Effector memory CD8-positive, alpha-beta T cell (primary cell): ENCODE measurements around the gene LRRC27.

Experiments used
- ATAC-seq: fragments of 150-1000 bp; cut with Tn5 transposase; replicated peaks from 2 replicates; pipeline ENCODE4 v1.10.0; 2021; ENCODE audit warnings: mild to moderate bottlenecking, moderate library complexity
- DNase-seq, 3 experiments: peaks; one replicate each; pipeline ENCODE4 v3.0.0; 2021
- H3K27ac Mint-ChIP-seq, 2 donors: one replicate each; pipeline ENCODE4 v1.8.0; 2022; ENCODE audit warnings: mild to moderate bottlenecking in 2 of 2, mixed read lengths in 2 of 2, moderate library complexity in 2 of 2
- H3K27me3 Mint-ChIP-seq, 2 donors: one replicate each; pipeline ENCODE4 v1.8.0; 2022; ENCODE audit warnings: mixed read lengths in 2 of 2
- H3K36me3 Mint-ChIP-seq: one replicate; pipeline ENCODE4 v1.8.0; 2022; ENCODE audit warnings: mild to moderate bottlenecking, moderate library complexity, mixed read lengths; ENCODE audit not compliant: insufficient read depth
- H3K4me1 Mint-ChIP-seq, 2 donors: one replicate each; pipeline ENCODE4 v1.8.0; 2022; ENCODE audit warnings: low read depth in 2 of 2, mixed read lengths in 2 of 2
- H3K4me3 Mint-ChIP-seq, 2 donors: one replicate each; pipeline ENCODE4 v1.8.0; 2022; ENCODE audit warnings: mild to moderate bottlenecking in 2 of 2, mixed read lengths in 2 of 2, moderate library complexity in 2 of 2
- H3K9me3 Mint-ChIP-seq, 2 donors: one replicate each; pipeline ENCODE4 v1.8.0; 2022; ENCODE audit warnings: mixed read lengths in 2 of 2

LRRC27 gene

DNA sequence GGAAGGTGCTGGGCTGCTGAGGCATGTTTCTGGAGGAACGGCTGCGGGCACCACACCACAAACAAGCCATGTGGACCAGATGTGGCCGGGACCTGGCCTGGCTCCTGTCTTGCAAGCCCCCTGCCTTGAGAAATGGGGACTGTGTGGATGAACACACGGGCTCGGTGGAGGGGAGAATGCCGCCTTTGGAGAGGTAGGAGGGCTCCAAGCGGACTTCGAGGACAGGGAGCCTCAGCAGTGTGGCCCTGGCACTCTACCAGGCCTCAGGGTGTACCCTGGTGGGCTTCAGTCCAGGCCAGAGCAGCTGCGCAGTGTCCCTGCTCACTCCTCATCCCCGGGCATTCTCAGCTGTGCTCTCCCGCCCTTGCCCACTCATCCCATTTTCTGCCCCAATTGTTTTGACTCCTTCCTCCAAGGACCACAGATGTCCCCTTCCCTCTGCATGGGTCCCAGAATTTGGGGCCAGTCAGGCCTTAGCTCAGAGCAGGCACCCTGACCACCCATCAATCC lies 96.5 kb downstream of the LRRC27 start:
- Mint-ChIP-seq H3K4me1 (peaks cover 4 to 7% of the 10 kb centered on the region in 2 donors), H3K4me3 (no peak overlapping the region), H3K36me3 (peaks cover 4% of the 10 kb centered on the region), H3K27ac (no peak overlapping the region), H3K9me3 (no peaks in the 10 kb centered on the region), H3K27me3 (no peaks in the 10 kb centered on the region)
- DNase-seq (no peak), ATAC-seq (no peak)
